Measurements from ENCODE around the gene MAPK11. TPM values are rescaled to one million over a fixed set of nuclear protein-coding genes. Genes with fewer than 3 reads are reported as not detected.
"Not testable (repeated sequence)": the region's sequence is repeated elsewhere in the genome, so short reads cannot be mapped to it uniquely, and the experiment has no call there.

MAPK11 gene
- total RNA-seq, 2 donors from 2014 or later: 16.6 to 27.1 TPM

DNA sequence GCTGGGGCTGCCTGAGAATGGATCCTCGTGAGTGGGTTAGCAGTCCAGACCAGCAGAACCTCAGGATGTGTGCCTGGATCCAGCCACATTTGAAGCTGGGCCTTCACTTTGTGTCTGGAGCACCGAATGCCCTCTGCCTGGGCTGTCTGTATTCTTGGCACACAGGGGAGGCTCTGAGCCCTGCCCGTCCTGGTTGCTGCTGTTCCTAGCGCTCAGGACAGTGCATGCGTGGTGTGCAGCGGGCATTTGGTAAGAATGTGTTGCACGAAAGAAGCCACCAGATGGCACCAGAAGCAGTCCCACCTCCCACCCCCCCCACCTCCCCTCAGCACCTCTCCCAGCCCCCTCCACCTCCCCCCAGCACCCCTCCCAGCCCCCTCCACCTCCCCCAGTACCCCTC, 4.1 kb upstream of the MAPK11 start:
- no peaks in the 10 kb centered on the region for H3K9me3 Mint-ChIP-seq
- H3K4me1 Mint-ChIP-seq (ENCODE audit: low read depth): peaks cover 3% of the 10 kb centered on the region
- peak; percentile 49 to 61 for DNase-seq
- H3K36me3 Mint-ChIP-seq (ENCODE audit: insufficient read depth in 2 of 2): no peaks in the 10 kb centered on the region
- H3K27me3 Mint-ChIP-seq (ENCODE audit: low read depth): no peaks in the 10 kb centered on the region
- peak overlapping the region; percentile 64 for H3K27ac Mint-ChIP-seq
- ATAC-seq (replicated peaks in 1 of 2): no peak
- no peak overlapping the region for H3K4me3 Mint-ChIP-seq

GRCh38 chr22:50273781-50274180, 3.6 kb upstream of the MAPK11 start:
- H3K4me1 Mint-ChIP-seq (ENCODE audit: low read depth); H3K27me3 Mint-ChIP-seq (ENCODE audit: low read depth); ATAC-seq (replicated peaks in 1 of 2); H3K4me3 Mint-ChIP-seq; H3K36me3 Mint-ChIP-seq (ENCODE audit: insufficient read depth in 2 of 2); DNase-seq; H3K9me3 Mint-ChIP-seq: not testable (repeated sequence)
- H3K27ac Mint-ChIP-seq: peak overlapping the region; percentile 64

- not testable (repeated sequence) for H3K36me3 Mint-ChIP-seq (ENCODE audit: insufficient read depth in 2 of 2); H3K27me3 Mint-ChIP-seq (ENCODE audit: low read depth); H3K4me3 Mint-ChIP-seq; DNase-seq; ATAC-seq (replicated peaks in 1 of 2); H3K27ac Mint-ChIP-seq; H3K9me3 Mint-ChIP-seq
- peaks cover 11% of the 10 kb centered on the region for H3K4me1 Mint-ChIP-seq (ENCODE audit: low read depth)
Measured at GRCh38 chr22:50273352-50273751, 3.2 kb upstream of the MAPK11 start.

DNA sequence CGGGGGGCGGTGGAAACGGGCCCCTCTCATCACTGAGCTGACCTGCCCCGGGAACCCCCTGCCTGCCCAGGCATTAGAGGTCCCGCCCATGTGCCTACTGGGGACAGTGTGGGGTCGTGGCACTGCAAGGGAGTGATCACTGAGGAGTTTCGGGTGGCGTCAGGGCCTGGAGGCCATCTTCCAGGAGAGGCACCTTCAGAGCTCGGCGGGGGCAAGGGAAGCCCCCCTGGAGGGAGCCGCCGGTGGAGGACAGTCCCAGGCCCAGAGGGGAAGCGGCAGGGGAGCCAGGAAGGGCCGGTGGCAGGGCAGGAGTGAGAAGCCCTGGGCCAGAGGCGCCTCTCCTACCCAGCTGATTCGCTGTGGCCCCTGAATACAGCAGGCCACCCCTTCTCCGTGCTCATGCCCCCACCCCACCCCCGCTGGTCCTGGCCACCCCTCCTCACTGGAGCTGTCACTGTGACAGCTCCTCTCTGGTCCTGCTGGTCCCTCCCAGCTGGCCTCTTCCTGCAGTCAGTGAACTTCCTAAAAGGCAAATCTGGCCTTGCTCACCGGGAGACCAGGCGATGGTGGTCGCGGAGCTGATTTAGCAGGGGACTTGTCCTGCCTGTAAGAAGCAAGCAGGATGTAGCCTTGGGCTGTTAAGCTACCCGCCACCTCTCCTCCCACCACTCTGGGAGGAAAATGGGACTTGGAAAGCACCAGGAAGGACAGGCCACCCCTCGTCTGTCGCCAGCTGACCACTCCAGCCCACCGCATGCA, 2.0 kb upstream of the MAPK11 start:
- H3K36me3 Mint-ChIP-seq (ENCODE audit: insufficient read depth in 2 of 2): no peaks in the 10 kb centered on the region
- H3K4me1 Mint-ChIP-seq (ENCODE audit: low read depth): peaks cover 15% of the 10 kb centered on the region
- ATAC-seq (replicated peaks in 1 of 2) (no peak), DNase-seq (no peak)
- no peaks in the 10 kb centered on the region for H3K27me3 Mint-ChIP-seq (ENCODE audit: low read depth)
- H3K4me3 Mint-ChIP-seq: peak overlapping the region in 1 of 2 donors; percentile 39
- no peaks in the 10 kb centered on the region for H3K9me3 Mint-ChIP-seq
- H3K27ac Mint-ChIP-seq: no peak overlapping the region

GRCh38 chr22:50271519-50271970, 1.4 kb upstream of the MAPK11 start:
- H3K9me3 Mint-ChIP-seq: no peaks in the 10 kb centered on the region
- H3K27ac Mint-ChIP-seq: no peak overlapping the region
- ATAC-seq (replicated peaks in 1 of 2): peak; percentile 28 to 33
- H3K4me3 Mint-ChIP-seq: peak overlapping the region; percentile 71 to 84
- no peaks in the 10 kb centered on the region for H3K36me3 Mint-ChIP-seq (ENCODE audit: insufficient read depth in 2 of 2)
- peak; percentile 77 to 78 for DNase-seq
- H3K27me3 Mint-ChIP-seq (ENCODE audit: low read depth): no peaks in the 10 kb centered on the region
- H3K4me1 Mint-ChIP-seq (ENCODE audit: low read depth): peaks cover 15% of the 10 kb centered on the region

DNA sequence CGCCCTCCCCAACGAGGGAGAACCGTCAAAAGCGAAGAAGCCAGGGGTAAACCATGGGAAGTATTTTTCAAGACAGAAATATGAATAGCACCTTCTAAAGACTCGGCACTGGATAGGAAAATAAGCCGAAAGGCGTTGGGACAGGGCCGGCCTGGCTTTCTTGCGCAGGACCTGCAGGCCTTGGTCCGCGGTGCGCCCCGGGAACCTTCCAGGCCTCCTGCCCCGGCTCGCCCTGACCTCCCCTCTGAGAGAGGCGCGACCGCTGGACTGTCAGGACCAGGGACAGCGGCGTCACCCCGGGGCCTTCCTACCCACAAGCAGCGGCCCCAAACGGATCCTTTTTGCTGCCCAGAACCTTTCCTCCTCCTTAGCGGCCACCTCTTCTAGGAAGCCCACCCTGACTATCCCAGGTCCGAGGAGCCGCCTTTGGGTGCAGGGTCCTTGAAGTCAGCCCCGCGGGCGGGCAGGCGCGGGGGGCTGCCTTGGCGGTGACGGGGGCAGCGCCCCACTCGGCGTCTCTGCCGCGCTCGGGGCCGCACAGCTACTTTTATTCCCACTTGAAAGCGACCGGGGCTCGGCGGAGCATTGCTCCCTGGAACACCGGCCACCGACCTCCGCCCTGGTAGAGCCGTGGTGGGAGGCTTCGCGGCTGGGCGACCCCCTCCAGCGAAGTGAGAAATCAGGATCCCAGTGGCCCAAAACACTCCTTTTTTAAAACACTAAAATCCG, 650 bp upstream of the MAPK11 start:
- Mint-ChIP-seq H3K4me3 (peak overlapping the region; percentile 79 to 84), H3K27ac (no peak overlapping the region), H3K9me3 (no peaks in the 10 kb centered on the region), H3K36me3 (ENCODE audit: insufficient read depth in 2 of 2) (no peaks in the 10 kb centered on the region), H3K27me3 (ENCODE audit: low read depth) (no peaks in the 10 kb centered on the region), H3K4me1 (ENCODE audit: low read depth) (peaks cover 15% of the 10 kb centered on the region)
- ATAC-seq (replicated peaks in 1 of 2) (peak; percentile 58 to 64), DNase-seq (peak; percentile 83 to 84)

DNA sequence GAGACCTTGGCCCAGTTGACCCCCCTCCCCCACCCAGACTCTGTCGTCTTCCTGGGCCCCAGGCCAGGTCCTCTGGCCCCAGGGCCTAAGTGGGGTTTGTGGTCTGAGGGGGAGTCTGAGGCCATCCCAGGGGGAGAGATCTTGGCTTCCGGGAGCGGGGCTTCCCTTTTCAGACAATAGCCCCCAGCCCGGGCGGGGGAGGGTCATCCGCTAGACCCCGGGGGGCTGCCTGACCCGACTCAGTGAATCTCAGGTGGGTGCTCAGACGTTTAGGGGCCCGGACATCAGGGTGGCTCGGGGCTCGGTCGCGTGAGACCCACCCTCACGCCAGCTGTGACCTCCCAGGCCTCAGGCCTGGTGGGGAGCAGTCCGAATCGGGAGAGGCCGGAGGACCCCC, 609 bp downstream of the MAPK11 start:
- Mint-ChIP-seq H3K36me3 (ENCODE audit: insufficient read depth in 2 of 2) (no peaks in the 10 kb centered on the region), H3K4me3 (peak overlapping the region; percentile 74 to 83), H3K4me1 (ENCODE audit: low read depth) (peaks cover 15% of the 10 kb centered on the region), H3K27ac (no peak overlapping the region), H3K27me3 (ENCODE audit: low read depth) (no peaks in the 10 kb centered on the region), H3K9me3 (no peaks in the 10 kb centered on the region)
- no peak for ATAC-seq (replicated peaks in 1 of 2)
- DNase-seq: no peak

DNA sequence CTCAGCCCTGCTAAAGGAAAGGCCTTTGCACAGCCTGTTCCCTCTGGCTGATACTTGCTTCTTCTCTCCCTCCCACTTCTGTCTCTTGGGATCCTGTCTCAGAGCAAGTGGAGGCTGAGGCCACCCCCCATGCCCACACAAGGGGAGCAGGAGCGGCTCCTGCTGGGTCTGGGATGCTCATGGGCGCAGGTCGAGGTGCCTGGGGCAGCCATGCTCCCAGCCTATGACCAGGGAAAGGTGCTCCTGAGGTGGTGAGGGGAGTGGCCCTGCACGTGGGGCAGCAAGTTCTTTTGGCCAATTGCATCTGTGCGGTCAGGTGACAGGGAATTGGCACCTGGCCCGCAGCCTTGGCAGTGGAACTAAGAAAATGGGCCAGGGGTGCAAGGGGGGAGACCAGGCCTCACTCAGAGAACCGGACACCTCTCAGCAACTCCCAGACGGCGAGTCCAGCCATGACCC, 1.5 kb downstream of the MAPK11 start:
- DNase-seq (no peak), ATAC-seq (replicated peaks in 1 of 2) (no peak)
- Mint-ChIP-seq H3K4me1 (ENCODE audit: low read depth) (peaks cover 15% of the 10 kb centered on the region), H3K9me3 (no peaks in the 10 kb centered on the region), H3K27ac (no peak overlapping the region), H3K36me3 (ENCODE audit: insufficient read depth in 2 of 2) (no peaks in the 10 kb centered on the region), H3K4me3 (peak overlapping the region; percentile 36 to 61), H3K27me3 (ENCODE audit: low read depth) (no peaks in the 10 kb centered on the region)

DNA sequence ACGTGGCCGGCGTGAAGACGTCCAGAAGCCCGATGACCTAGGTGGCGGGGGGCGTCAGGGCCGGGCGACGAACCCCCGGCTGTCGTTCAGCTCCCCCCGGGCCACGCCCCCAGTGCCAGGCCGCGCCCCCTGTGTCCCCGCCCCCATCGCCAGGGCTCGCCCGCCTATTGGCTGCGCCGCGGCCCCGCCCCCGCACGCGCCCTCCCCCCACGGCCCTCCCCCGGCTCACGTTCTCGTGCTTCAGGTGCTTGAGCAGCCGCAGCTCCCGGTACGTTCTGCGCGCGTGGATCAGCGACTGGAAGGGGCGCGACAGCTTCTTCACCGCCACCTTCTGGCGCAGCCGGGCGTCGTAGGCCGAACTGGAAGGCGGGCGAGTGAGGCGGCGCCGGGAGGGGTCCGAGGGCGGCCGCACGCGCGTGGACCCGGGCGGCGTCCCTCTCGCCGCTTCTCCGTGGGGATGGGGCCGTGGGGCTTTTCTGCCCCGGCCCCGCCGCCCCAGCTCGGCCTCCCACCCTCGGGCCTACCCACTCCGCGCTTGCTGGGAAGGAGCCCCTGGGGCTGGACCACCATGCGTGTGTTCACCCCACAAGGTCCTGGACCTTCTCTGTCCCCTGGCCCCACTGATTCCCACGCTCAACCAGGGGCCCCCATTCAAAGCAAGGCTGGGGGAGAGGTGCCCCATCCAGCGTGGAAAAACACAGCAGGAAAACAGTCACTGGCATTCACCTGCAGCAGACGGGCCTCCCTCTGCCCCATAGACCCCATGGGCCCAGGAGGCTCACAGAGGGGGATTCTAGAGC, 2.4 kb downstream of the MAPK11 start:
- Mint-ChIP-seq H3K4me3 (peak overlapping the region in 1 of 2 donors; percentile 61), H3K27ac (no peak overlapping the region), H3K4me1 (ENCODE audit: low read depth) (peaks cover 16% of the 10 kb centered on the region), H3K36me3 (ENCODE audit: insufficient read depth in 2 of 2) (no peaks in the 10 kb centered on the region), H3K27me3 (ENCODE audit: low read depth) (peaks cover under 1% of the 10 kb centered on the region), H3K9me3 (no peaks in the 10 kb centered on the region)
- ATAC-seq (replicated peaks in 1 of 2) (peak; percentile 3 to 21), DNase-seq (peak; percentile 64 to 70)

GRCh38 chr22:50266994-50267393, 3.2 kb downstream of the MAPK11 start:
- ATAC-seq (replicated peaks in 1 of 2) (no peak), DNase-seq (no peak)
- Mint-ChIP-seq H3K9me3 (no peaks in the 10 kb centered on the region), H3K27me3 (ENCODE audit: low read depth) (peaks cover 9% of the 10 kb centered on the region), H3K27ac (no peak overlapping the region), H3K4me3 (no peak overlapping the region), H3K4me1 (ENCODE audit: low read depth) (peaks cover 24% of the 10 kb centered on the region), H3K36me3 (ENCODE audit: insufficient read depth in 2 of 2) (no peaks in the 10 kb centered on the region)

- no peaks in the 10 kb centered on the region for H3K36me3 Mint-ChIP-seq (ENCODE audit: insufficient read depth in 2 of 2)
- H3K27ac Mint-ChIP-seq: no peak overlapping the region
- DNase-seq (no peak), ATAC-seq (replicated peaks in 1 of 2) (no peak)
- no peak overlapping the region for H3K4me3 Mint-ChIP-seq
- H3K9me3 Mint-ChIP-seq: no peaks in the 10 kb centered on the region
- peaks cover 11% of the 10 kb centered on the region for H3K27me3 Mint-ChIP-seq (ENCODE audit: low read depth)
- peaks cover 24% of the 10 kb centered on the region for H3K4me1 Mint-ChIP-seq (ENCODE audit: low read depth)
Measured at GRCh38 chr22:50264946-50265669, 5.1 kb downstream of the MAPK11 start.

GRCh38 chr22:50264104-50264745, 6.0 kb downstream of the MAPK11 start:
- ATAC-seq (replicated peaks in 1 of 2) (no peak), DNase-seq (no peak)
- Mint-ChIP-seq H3K9me3 (no peaks in the 10 kb centered on the region), H3K27ac (no peak overlapping the region), H3K36me3 (ENCODE audit: insufficient read depth in 2 of 2) (no peaks in the 10 kb centered on the region), H3K4me1 (ENCODE audit: low read depth) (peaks cover 20% of the 10 kb centered on the region), H3K27me3 (ENCODE audit: low read depth) (peaks cover 11% of the 10 kb centered on the region), H3K4me3 (no peak overlapping the region)
